HEK293 (cell line): ENCODE data around the gene RIN1.

ENCODE experiments used
- CTCF ChIA-PET: fragments of 350-600 bp; formaldehyde crosslinking; extraction: SDS; loops from one replicate; lab custom pipeline; 2021; ENCODE audit warnings: antibody characterized with exemption; lab: Yijun Ruan, JAX
- POLR2A ChIA-PET: fragments of 300-600 bp; formaldehyde crosslinking; extraction: SDS; loops from one replicate; lab custom pipeline; 2020; ENCODE audit warnings: antibody characterized with exemption, inconsistent platforms; lab: Yijun Ruan, JAX
- H3K27ac ChIP-seq: fragments of 200-500 bp; sonication (Bioruptor generic); 2 replicates; pipeline ENCODE4 v1.5.1; 2014; ENCODE audit warnings: low read depth, low read length, control low read depth, inconsistent platforms; ENCODE audit errors: extremely low read depth
- H3K36me3 ChIP-seq, 2 experiments: fragments of 200-500 bp in 1 of 2; sonication (Bioruptor generic) in 1 of 2; 1 replicate in 1 of 2; 2 replicates in 1 of 2; pipeline ENCODE4 v1.5.1; 2014 to 2017; ENCODE audit warnings: inconsistent platforms in 2 of 2, low read length in 2 of 2; ENCODE audit not compliant: control insufficient read depth in 2 of 2, insufficient read depth in 1 of 2
- H3K4me1 ChIP-seq: fragments of 200-500 bp; sonication (Bioruptor generic); 2 replicates; pipeline ENCODE4 v1.5.1; 2014; ENCODE audit warnings: mild to moderate bottlenecking, low read length, inconsistent platforms; ENCODE audit not compliant: control insufficient read depth, insufficient read depth
- H3K4me3 ChIP-seq: 2 replicates; pipeline ENCODE4 v1.5.1; 2011; ENCODE audit warnings: low read depth, mild to moderate bottlenecking, control low read depth, low read length, moderate library complexity
- H3K9me3 ChIP-seq: fragments of 200-500 bp; sonication (Bioruptor generic); 2 replicates; pipeline ENCODE4 v1.5.1; 2014; ENCODE audit warnings: low read depth, low read length, inconsistent platforms; ENCODE audit not compliant: control insufficient read depth, insufficient read depth
- KLF8 ChIP-seq: fragments of 450-650 bp; formaldehyde crosslinking; IDR thresholded peaks from 2 replicates; pipeline ENCODE4 v1.5.1; 2016; ENCODE audit warnings: missing biosample characterization, missing genetic modification characterization
- ZFHX2 ChIP-seq: fragments of 450-650 bp; formaldehyde crosslinking; conservative IDR thresholded peaks from 2 replicates; pipeline ENCODE4 v1.5.1; 2016; ENCODE audit warnings: missing biosample characterization, missing genetic modification characterization
- ZNF2 ChIP-seq: fragments of 450-650 bp; formaldehyde crosslinking; IDR thresholded peaks from 2 replicates; pipeline ENCODE4 v1.5.1; 2016; ENCODE audit warnings: missing biosample characterization, missing genetic modification characterization
- ZNF521 ChIP-seq: fragments of 450-650 bp; formaldehyde crosslinking; IDR thresholded peaks from 2 replicates; pipeline ENCODE4 v1.5.1; 2017; ENCODE audit warnings: missing biosample characterization, mild to moderate bottlenecking, missing genetic modification characterization
- ZNF558 ChIP-seq: fragments of 450-650 bp; formaldehyde crosslinking; IDR thresholded peaks from 2 replicates; pipeline ENCODE4 v1.5.1; 2016; ENCODE audit warnings: missing biosample characterization, missing genetic modification characterization
- ZSCAN30 ChIP-seq: fragments of 450-650 bp; IDR thresholded peaks from 2 replicates; pipeline ENCODE4 v1.5.1; 2018; ENCODE audit warnings: missing biosample characterization, mild to moderate bottlenecking, missing genetic modification characterization, moderate library complexity
- TF ChIP-seq, protein P1 (sequence below): fragments of 450-650 bp; formaldehyde crosslinking; IDR thresholded peaks from 2 replicates; pipeline ENCODE4 v1.5.1; 2016; ENCODE audit warnings: missing biosample characterization, missing genetic modification characterization, borderline replicate concordance
- TF ChIP-seq, protein P2 (sequence below): fragments of 450-650 bp; formaldehyde crosslinking; IDR thresholded peaks from 2 replicates; pipeline ENCODE4 v1.5.1; 2016; ENCODE audit warnings: missing biosample characterization, missing genetic modification characterization
- TF ChIP-seq, protein P3 (sequence below): fragments of 450-650 bp; formaldehyde crosslinking; IDR thresholded peaks from 2 replicates; pipeline ENCODE4 v1.5.1; 2017; ENCODE audit warnings: missing biosample characterization, missing genetic modification characterization

Gene RIN1

DNA sequence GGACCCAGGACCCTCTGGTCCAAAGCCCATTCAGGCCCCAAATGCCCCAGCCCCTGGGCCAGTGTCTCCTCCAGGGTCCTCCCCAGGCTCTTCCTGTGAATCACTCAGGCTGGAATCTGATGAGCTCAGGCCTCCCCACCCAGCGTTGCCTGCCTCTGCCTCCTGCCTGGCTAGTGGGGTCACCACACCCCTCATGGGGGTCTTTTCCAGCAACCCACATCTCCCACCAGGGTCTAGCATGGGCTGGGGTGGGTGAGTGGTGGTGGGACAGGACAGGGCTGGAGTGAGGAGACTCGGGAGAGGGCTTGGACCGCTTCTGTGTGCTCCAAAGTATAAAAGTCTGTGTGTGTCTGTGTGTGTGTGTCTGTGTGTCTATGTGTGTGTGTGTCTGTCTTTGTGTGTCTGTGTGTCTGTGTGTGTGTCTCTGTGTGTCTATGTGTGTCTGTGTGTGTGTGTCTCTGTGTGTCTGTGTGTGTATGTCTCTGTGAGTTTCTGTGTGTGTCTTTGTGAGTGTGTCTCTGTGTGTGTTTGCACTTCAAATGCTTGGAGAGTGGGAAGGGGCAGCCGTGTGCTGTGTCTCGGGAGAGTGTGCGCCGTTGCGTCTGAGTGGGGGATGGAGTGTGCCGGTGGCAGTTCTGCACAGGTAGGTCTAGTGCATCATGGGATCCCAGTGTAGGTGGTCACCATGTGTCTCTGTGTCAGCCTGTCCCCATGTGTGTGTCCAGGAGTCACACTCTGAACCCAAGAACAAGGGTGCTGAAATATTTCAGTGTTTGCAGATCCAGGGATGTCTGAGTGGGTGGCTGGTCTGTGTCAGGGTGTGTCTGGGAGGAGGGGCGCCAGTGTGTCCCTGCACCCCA lies 8.8 kb downstream of the RIN1 start:
- TF ChIP-seq, protein P1, sequence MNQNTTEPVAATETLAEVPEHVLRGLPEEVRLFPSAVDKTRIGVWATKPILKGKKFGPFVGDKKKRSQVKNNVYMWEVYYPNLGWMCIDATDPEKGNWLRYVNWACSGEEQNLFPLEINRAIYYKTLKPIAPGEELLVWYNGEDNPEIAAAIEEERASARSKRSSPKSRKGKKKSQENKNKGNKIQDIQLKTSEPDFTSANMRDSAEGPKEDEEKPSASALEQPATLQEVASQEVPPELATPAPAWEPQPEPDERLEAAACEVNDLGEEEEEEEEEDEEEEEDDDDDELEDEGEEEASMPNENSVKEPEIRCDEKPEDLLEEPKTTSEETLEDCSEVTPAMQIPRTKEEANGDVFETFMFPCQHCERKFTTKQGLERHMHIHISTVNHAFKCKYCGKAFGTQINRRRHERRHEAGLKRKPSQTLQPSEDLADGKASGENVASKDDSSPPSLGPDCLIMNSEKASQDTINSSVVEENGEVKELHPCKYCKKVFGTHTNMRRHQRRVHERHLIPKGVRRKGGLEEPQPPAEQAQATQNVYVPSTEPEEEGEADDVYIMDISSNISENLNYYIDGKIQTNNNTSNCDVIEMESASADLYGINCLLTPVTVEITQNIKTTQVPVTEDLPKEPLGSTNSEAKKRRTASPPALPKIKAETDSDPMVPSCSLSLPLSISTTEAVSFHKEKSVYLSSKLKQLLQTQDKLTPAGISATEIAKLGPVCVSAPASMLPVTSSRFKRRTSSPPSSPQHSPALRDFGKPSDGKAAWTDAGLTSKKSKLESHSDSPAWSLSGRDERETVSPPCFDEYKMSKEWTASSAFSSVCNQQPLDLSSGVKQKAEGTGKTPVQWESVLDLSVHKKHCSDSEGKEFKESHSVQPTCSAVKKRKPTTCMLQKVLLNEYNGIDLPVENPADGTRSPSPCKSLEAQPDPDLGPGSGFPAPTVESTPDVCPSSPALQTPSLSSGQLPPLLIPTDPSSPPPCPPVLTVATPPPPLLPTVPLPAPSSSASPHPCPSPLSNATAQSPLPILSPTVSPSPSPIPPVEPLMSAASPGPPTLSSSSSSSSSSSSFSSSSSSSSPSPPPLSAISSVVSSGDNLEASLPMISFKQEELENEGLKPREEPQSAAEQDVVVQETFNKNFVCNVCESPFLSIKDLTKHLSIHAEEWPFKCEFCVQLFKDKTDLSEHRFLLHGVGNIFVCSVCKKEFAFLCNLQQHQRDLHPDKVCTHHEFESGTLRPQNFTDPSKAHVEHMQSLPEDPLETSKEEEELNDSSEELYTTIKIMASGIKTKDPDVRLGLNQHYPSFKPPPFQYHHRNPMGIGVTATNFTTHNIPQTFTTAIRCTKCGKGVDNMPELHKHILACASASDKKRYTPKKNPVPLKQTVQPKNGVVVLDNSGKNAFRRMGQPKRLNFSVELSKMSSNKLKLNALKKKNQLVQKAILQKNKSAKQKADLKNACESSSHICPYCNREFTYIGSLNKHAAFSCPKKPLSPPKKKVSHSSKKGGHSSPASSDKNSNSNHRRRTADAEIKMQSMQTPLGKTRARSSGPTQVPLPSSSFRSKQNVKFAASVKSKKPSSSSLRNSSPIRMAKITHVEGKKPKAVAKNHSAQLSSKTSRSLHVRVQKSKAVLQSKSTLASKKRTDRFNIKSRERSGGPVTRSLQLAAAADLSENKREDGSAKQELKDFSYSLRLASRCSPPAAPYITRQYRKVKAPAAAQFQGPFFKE (tag by site-specific recombination) = no peak
- no peak for TF ChIP-seq KLF8 (tag by site-specific recombination)
- TF ChIP-seq, protein P2, sequence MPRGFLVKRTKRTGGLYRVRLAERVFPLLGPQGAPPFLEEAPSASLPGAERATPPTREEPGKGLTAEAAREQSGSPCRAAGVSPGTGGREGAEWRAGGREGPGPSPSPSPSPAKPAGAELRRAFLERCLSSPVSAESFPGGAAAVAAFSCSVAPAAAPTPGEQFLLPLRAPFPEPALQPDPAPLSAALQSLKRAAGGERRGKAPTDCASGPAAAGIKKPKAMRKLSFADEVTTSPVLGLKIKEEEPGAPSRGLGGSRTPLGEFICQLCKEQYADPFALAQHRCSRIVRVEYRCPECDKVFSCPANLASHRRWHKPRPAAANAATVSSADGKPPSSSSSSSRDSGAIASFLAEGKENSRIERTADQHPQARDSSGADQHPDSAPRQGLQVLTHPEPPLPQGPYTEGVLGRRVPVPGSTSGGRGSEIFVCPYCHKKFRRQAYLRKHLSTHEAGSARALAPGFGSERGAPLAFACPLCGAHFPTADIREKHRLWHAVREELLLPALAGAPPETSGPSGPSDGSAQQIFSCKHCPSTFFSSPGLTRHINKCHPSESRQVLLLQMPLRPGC (tag by site-specific recombination) = no peak
- TF ChIP-seq, protein P3, sequence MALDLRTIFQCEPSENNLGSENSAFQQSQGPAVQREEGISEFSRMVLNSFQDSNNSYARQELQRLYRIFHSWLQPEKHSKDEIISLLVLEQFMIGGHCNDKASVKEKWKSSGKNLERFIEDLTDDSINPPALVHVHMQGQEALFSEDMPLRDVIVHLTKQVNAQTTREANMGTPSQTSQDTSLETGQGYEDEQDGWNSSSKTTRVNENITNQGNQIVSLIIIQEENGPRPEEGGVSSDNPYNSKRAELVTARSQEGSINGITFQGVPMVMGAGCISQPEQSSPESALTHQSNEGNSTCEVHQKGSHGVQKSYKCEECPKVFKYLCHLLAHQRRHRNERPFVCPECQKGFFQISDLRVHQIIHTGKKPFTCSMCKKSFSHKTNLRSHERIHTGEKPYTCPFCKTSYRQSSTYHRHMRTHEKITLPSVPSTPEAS (tag by site-specific recombination) = peak; percentile 85
- TF ChIP-seq ZNF2 = no peak
- TF ChIP-seq ZSCAN30 (tag by site-specific recombination) = no peak
- no peak for TF ChIP-seq ZNF558
- H3K27ac ChIP-seq = no peak overlapping the region
- no peaks in the 10 kb centered on the region for H3K9me3 ChIP-seq
- CTCF ChIA-PET = interaction anchor here (0.6 to 1.0 kb wide), 5 partner anchors 10 to 403 kb away, joined by 3 to 5 read pairs (median 3); partner anchors contain the start of gene CD248
- no peaks in the 10 kb centered on the region for H3K4me1 ChIP-seq
- POLR2A ChIA-PET = interaction anchor here (0.7 to 1.2 kb wide), 2 partner anchors 8 to 38 kb away, joined by 3 to 6 read pairs; no protein-coding TSS in a partner anchor
- no peak overlapping the region for H3K4me3 ChIP-seq
- no peaks in the 10 kb centered on the region for H3K36me3 ChIP-seq

DNA sequence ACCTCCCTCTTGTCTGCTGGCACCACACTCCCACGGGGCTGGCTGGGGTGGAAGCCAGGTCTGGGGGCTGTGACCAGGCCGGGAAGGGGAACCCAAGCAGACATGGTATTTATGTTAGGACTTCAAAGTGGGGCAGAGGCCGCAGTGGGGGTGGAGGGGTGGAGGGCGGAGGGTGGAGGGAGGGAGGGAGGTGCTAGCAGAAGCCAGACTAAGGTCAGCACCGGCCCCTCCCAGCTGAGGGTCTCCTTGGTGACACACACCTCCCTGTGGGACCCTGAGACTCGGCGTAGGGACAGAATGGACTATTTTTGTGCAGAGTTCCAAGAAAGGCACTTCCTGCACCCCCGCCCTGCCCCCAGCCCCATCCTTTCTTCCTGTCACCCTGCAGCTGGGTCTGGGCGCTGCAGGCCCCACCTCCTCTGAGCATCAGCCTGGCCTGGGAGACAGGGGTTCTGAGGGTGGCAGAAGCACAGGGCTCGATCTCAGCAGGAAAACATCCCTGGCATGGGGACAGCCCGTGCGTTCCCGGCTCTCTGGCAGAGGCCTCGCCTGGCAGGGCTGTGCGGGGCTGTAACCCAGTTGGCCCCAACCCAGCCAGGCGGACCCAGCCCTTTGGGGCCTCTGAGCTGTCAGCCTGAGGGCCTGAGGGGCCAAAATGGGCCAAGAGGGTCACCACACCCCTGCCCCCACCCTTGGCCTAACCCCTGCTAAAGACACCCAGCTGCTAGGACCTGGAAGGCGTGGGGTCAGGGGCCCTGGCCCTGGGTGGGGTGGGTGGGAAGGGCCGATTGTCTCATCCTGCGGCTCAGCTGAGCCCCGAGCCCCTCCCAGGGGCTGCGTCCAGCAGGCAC lies 9.7 kb downstream of the RIN1 start:
- ChIA-PET POLR2A (interaction anchor here (1.2 kb wide), 1 partner anchor 8 kb away, joined by 6 read pairs; no protein-coding TSS in a partner anchor), CTCF (interaction anchor here (0.5 to 2.7 kb wide), 6 partner anchors 9 to 402 kb away, joined by 3 to 19 read pairs (median 3); partner anchors contain the start of gene CD248)
- Histone ChIP-seq H3K4me3 (no peak overlapping the region), H3K27ac (no peak overlapping the region), H3K4me1 (no peaks in the 10 kb centered on the region), H3K9me3 (no peaks in the 10 kb centered on the region), H3K36me3 (no peaks in the 10 kb centered on the region)
- TF ChIP-seq ZNF521 (tag by site-specific recombination) (no peak), ZNF558 (no peak), ZFHX2 (tag by site-specific recombination) (peak; percentile 28; the same call in 1 of the 2 replicates)
- TF ChIP-seq, protein P2 (tag by site-specific recombination) = no peak
